Fibroblast of lung (primary cell): ENCODE results near the gene SACS. TPM values are rescaled to one million over a fixed set of nuclear protein-coding genes. Genes with fewer than 3 reads are reported as not detected.
A peak's percentile ranks its signal among the peaks of the same experiment; 100 is the strongest.

Experiments used
- DNase-seq, 2 donors: peaks; one replicate each; pipeline versions ENCODE4 v3.0.0 to v3.0.0-alpha.2; 2010; ENCODE audit warnings: low read depth in 2 of 2
- H2AFZ ChIP-seq: 2 replicates; pipeline ENCODE4 v1.5.1; 2012; ENCODE audit warnings: low read length, control low read depth, inconsistent platforms
- H3K27ac ChIP-seq: 2 replicates; pipeline ENCODE4 v1.5.1; 2011; ENCODE audit warnings: low read length, control low read depth; ENCODE audit not compliant: insufficient read depth
- H3K27me3 ChIP-seq: 2 replicates; pipeline ENCODE4 v1.5.1; 2011; ENCODE audit warnings: mild to moderate bottlenecking, low read length; ENCODE audit not compliant: control insufficient read depth, insufficient read depth
- H3K36me3 ChIP-seq: 2 replicates; pipeline ENCODE4 v1.5.1; 2011; ENCODE audit warnings: low read length; ENCODE audit not compliant: control insufficient read depth, insufficient read depth
- H3K4me1 ChIP-seq: 2 replicates; pipeline ENCODE4 v1.5.1; 2011; ENCODE audit warnings: low read length; ENCODE audit not compliant: control insufficient read depth, insufficient read depth; ENCODE audit errors: extremely low read depth
- H3K4me2 ChIP-seq: 2 replicates; pipeline ENCODE4 v1.5.1; 2011; ENCODE audit warnings: low read length, control low read depth; ENCODE audit not compliant: insufficient read depth; ENCODE audit errors: extremely low read depth
- H3K4me3 ChIP-seq, 4 experiments: fragments of 200-600 bp in 1 of 4; sonication (generic) in 1 of 4; replicated peaks in 1 of 4; 2 replicates each; pipeline ENCODE4 v1.5.1; 2011 to 2016; ENCODE audit warnings: low read length in 4 of 4, low read depth in 3 of 4, mild to moderate bottlenecking in 3 of 4, control low read depth in 2 of 4, inconsistent platforms in 1 of 4, mixed read lengths in 1 of 4; ENCODE audit not compliant: insufficient read depth in 1 of 4; ENCODE audit errors: control extremely low read depth in 1 of 4
- H3K79me2 ChIP-seq: 2 replicates; pipeline ENCODE4 v1.5.1; 2012; ENCODE audit warnings: mild to moderate bottlenecking, low read length, inconsistent platforms; ENCODE audit not compliant: control insufficient read depth, insufficient read depth
- H3K9ac ChIP-seq: 2 replicates; pipeline ENCODE4 v1.5.1; 2011; ENCODE audit warnings: mild to moderate bottlenecking, low read length, control low read depth; ENCODE audit not compliant: insufficient read depth
- H3K9me3 ChIP-seq: 2 replicates; pipeline ENCODE4 v1.5.1; 2012; ENCODE audit warnings: low read depth, low read length; ENCODE audit not compliant: control insufficient read depth, insufficient read depth
- H4K20me1 ChIP-seq: 2 replicates; pipeline ENCODE4 v1.5.1; 2011; ENCODE audit warnings: low read length; ENCODE audit not compliant: control insufficient read depth, insufficient read depth; ENCODE audit errors: extremely low read depth
- EZH2 ChIP-seq: IDR thresholded peaks from 2 replicates; pipeline ENCODE4 v1.5.1; 2012; ENCODE audit warnings: low read length, control low read depth, mild to moderate bottlenecking; ENCODE audit errors: missing control alignments
- polyA plus RNA-seq, 2 donors: library from polyadenylated mRNA; depleted of rRNA in 1 of 2; stranded (reverse) in 1 of 2; unstranded in 1 of 2; fragments of >200 nt; gene quantifications; 2 replicates each; pipeline ENCODE4 v1.2.1, GENCODE V29; 2011 to 2012; ENCODE audit warnings: missing spikeins in 1 of 2
- total RNA-seq: library from RNA; depleted of rRNA; stranded (reverse); fragments of >200 nt; gene quantifications from 2 replicates; pipeline ENCODE4 v1.2.1, GENCODE V29; 2014
- TF ChIP-seq, protein P1 (sequence below), 2 donors: IDR thresholded peaks in 1 of 2; conservative IDR thresholded peaks in 1 of 2; 1 replicate in 1 of 2; 2 replicates in 1 of 2; pipeline ENCODE4 v1.5.1; 2011 to 2012; ENCODE audit warnings: low read length in 2 of 2, control low read depth in 1 of 2, inconsistent platforms in 1 of 2, low read depth in 1 of 2, mild to moderate bottlenecking in 1 of 2

The SACS gene
- total and polyA plus RNA-seq, 2 donors (not counting 1 experiment from before 2014, with no cell fraction given): 43.1 to 94.5 TPM

DNA sequence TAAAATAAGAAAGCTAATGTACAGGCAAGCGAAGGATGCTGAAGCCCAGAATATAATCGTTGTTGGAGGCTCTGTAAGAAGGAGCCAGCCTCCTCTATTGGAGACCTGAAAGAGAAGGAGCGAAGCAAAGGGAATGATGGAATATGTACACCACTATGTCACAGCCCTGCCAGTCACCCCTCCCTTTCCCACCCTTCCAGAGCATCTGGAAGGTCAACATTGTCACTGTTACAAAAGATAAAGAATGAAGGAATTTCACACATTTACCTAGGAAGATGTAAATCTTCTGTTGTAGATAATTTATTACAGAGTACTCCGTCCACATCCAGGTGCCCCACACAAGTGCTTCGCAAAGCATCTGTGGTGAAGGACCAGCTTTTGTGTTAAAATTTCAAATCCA is 39.7 kb upstream of the SACS start:
- no peaks in the 10 kb centered on the region for H3K9me3 ChIP-seq
- H3K9ac ChIP-seq: no peak overlapping the region
- TF ChIP-seq, protein P1, sequence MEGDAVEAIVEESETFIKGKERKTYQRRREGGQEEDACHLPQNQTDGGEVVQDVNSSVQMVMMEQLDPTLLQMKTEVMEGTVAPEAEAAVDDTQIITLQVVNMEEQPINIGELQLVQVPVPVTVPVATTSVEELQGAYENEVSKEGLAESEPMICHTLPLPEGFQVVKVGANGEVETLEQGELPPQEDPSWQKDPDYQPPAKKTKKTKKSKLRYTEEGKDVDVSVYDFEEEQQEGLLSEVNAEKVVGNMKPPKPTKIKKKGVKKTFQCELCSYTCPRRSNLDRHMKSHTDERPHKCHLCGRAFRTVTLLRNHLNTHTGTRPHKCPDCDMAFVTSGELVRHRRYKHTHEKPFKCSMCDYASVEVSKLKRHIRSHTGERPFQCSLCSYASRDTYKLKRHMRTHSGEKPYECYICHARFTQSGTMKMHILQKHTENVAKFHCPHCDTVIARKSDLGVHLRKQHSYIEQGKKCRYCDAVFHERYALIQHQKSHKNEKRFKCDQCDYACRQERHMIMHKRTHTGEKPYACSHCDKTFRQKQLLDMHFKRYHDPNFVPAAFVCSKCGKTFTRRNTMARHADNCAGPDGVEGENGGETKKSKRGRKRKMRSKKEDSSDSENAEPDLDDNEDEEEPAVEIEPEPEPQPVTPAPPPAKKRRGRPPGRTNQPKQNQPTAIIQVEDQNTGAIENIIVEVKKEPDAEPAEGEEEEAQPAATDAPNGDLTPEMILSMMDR (conservative IDR thresholded peaks at IDR 0.05 in 1 of 2, IDR thresholded peaks at IDR 0.05 in 1 of 2; ENCODE audit: low read depth in 1 of 2, low read length in 2 of 2): no peak
- TF ChIP-seq EZH2: no peak
- no peaks in the 10 kb centered on the region for H4K20me1 ChIP-seq
- H3K4me2 ChIP-seq: no peak overlapping the region
- H3K4me1 ChIP-seq: peaks cover 2% of the 10 kb centered on the region
- H3K4me3 ChIP-seq: no peak overlapping the region
- no peak for DNase-seq
- no peak overlapping the region for H3K27ac ChIP-seq
- no peaks in the 10 kb centered on the region for H3K27me3 ChIP-seq
- H3K79me2 ChIP-seq: no peaks in the 10 kb centered on the region
- no peaks in the 10 kb centered on the region for H3K36me3 ChIP-seq
- H2AFZ ChIP-seq: no peak overlapping the region

DNA sequence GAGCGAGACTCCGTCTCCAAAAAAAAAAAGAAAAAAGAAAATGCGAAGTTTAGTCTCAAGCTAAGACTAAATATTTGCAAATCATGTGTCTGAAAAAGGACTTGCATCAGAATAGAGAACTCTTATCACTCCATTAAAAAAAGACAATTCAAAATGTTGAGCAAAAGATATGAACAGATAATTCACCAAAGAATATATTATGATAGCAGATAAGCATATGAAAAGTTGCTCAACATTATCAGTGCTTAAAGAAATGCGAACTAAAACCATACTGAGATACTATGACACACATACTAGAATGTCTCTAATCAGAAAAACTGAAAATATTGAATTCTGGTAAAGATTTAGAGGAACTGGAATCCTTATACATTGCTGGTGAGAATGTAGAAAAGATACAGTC is 38.7 kb upstream of the SACS start:
- Histone ChIP-seq H3K79me2 (no peaks in the 10 kb centered on the region), H4K20me1 (no peaks in the 10 kb centered on the region), H3K36me3 (no peaks in the 10 kb centered on the region), H3K9ac (no peak overlapping the region), H3K4me3 (no peak overlapping the region), H3K27me3 (no peaks in the 10 kb centered on the region), H3K4me2 (no peak overlapping the region), H3K4me1 (peaks cover 4% of the 10 kb centered on the region), H3K27ac (no peak overlapping the region), H3K9me3 (no peaks in the 10 kb centered on the region), H2AFZ (no peak overlapping the region)
- TF ChIP-seq EZH2: no peak
- TF ChIP-seq, protein P1 (conservative IDR thresholded peaks at IDR 0.05 in 1 of 2, IDR thresholded peaks at IDR 0.05 in 1 of 2; ENCODE audit: low read depth in 1 of 2, low read length in 2 of 2): no peak
- DNase-seq: peak in 1 of 2 donors; percentile 18

DNA sequence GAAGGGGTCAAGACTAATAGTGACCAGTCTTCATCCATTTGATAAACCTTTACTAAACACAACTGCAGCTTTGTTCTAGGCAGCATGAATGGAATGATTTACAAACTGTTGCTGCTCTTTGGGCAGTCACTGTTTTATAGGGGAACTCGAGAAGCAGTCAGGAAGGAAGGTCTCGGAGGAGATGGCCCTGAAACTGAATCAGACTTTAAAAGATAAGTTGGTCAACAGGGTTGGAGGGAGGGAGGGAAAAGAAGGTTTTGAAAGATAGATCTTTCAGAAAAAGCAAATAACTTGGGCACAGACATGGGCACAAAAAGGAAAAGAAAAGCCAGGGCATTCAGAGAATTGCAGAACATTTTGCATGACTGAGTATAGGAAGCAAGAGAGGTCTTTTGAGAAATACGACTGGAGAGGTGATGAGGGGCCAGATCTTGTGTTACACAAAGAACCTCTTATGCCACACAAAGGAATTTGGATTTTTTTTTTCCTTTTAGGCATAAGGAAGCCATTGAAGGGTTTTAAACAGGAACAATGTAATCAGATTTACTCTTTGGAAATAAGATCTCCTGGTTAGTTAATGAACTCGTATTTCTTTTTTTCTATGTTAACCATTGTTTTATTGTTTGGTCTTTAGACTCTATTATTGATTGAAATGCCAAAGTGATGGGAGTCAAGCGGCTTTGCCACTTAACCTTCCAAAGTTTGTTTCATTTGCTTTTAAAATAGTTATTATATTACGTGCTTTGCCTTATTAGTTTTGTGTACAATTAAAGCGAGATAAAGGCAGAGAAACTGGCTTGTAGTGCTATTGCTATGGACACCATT is 37.5 kb upstream of the SACS start:
- TF ChIP-seq EZH2: no peak
- TF ChIP-seq, protein P1 (conservative IDR thresholded peaks at IDR 0.05 in 1 of 2, IDR thresholded peaks at IDR 0.05 in 1 of 2; ENCODE audit: low read depth in 1 of 2, low read length in 2 of 2): no peak
- H3K4me1 ChIP-seq: peaks cover 9% of the 10 kb centered on the region
- no peaks in the 10 kb centered on the region for H4K20me1 ChIP-seq
- peak overlapping the region; percentile 66 for H3K27ac ChIP-seq
- H3K27me3 ChIP-seq: no peaks in the 10 kb centered on the region
- peak overlapping the region in 2 of 4 experiments; percentile 21 to 32 for H3K4me3 ChIP-seq
- no peak for DNase-seq
- no peaks in the 10 kb centered on the region for H3K36me3 ChIP-seq
- H3K79me2 ChIP-seq: no peaks in the 10 kb centered on the region
- peak overlapping the region; percentile 10 for H2AFZ ChIP-seq
- no peak overlapping the region for H3K9ac ChIP-seq
- no peaks in the 10 kb centered on the region for H3K9me3 ChIP-seq
- peak overlapping the region; percentile 77 for H3K4me2 ChIP-seq
